Measurements from ENCODE around the gene MATK. TPM values are rescaled to one million over a fixed set of nuclear protein-coding genes. Genes with fewer than 3 reads are reported as not detected.

The MATK gene
- total RNA-seq, 1 experiment from 2014 or later: 28.3 TPM

DNA sequence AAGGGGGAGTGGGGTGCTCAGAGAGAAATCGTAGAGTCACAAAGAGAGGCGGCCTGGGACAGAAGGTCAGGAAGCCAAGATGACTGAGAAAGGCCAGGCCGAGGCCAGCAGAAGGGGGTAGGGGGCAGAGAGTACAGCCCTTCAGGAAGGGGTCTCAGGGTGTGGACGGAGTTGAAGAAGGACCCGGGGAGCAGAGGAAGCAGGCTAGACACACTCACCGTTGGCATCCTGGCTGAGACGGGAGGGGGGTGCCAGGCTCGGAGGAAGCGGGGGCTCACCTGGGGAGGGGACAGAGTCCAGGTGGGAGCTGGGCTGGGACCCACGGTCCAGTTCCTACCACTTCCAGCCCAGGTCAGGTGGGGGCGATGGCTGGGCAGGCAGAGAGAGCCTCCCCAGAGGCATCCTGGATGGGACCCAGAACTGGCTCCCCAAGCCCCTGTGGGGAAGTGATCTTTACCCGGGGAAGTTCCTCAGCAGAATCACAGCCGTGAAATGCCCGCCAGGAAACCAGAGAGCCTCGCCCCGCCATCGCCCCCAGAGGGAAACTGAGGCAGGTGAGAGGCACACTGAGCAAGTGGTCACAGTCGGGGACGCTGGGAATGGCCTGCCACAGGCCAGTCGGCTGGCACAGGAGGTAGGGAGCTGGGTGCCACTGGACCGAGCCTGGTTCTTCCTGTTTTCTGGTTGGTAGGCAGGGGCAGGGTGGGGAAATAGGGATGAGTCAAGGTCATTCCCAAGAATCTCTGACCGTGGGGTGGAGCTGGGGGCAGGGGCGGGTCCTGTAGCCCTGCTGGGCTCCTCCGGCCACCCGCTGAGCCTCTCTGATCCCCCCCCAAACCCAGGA is 1.4 kb downstream of the MATK start (continued):
- TF ChIP-seq NR3C1 (CRISPR knock-in tag; conservative IDR thresholded peaks at IDR 0.05; ENCODE audit: low read depth): no peak
- no peak for TF ChIP-seq ZBTB21 (CRISPR knock-in tag; IDR thresholded peaks at IDR 0.05; ENCODE audit: borderline replicate concordance)
- no peak for TF ChIP-seq NFYB (CRISPR knock-in tag; conservative IDR thresholded peaks at IDR 0.05; ENCODE audit: low read depth)

DNA sequence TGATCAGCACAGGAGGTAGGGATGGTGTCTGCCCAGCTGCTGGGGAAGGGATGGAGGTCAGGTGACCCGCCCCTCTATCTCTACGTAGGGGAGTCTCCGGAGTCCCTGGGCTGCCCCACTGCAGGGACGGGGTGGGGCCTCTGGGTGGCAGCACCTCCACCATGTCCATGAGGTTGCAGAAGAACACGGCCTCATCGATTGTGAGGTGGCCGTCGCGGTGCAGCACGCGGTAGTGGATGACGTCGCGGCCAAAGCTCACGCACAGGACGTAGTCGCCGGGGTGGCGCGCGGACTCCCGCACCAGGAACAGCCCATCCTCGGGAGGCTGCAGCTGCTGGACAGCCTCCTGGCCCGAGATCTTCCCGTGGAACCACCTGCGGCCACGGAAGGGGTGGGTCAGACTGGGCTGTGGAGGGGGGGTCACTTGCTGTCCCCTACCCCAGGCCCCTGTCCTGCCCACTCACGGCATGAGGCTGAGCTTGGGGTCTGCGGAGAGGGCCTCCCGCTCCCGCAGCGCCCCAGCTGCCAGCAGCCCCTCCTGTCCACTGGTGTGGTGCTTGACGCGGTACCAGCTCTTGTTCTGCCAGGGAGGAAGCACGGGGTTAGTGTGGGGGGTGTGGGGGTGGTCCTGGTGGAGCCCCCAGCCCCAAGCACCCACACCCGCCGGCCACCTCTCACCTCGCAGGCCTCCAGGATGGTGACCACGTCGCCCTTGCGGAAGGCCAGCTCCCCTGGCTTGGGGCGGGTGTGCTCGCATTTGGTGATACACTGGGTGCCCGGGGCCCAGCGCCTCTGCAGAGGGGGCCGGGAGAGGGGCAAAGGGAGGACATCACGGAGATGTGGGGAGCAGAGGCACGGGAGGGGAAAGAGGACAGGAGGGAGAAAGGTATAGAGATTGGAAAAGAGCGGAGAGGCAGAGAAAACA is 2.3 kb downstream of the MATK start:
- peaks cover 21% of the 10 kb centered on the region for H3K36me3 Mint-ChIP-seq
- POLR2A ChIA-PET: no interaction called here
- peak overlapping the region; percentile 75 for H3K4me3 Mint-ChIP-seq
- DNase-seq (ENCODE audit: low spot score) (peak; percentile 75), ATAC-seq (peak; percentile 80)
- H3K27ac Mint-ChIP-seq: no peak overlapping the region
- H3K9me3 Mint-ChIP-seq: peaks cover 18% of the 10 kb centered on the region
- H3K27me3 Mint-ChIP-seq (ENCODE audit: low read depth): peaks cover 17% of the 10 kb centered on the region
- peaks cover 7% of the 10 kb centered on the region for H3K4me1 Mint-ChIP-seq
- TF ChIP-seq, protein P1, sequence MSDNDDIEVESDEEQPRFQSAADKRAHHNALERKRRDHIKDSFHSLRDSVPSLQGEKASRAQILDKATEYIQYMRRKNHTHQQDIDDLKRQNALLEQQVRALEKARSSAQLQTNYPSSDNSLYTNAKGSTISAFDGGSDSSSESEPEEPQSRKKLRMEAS (CRISPR knock-in tag; IDR thresholded peaks at IDR 0.05): peak; percentile 91
- TF ChIP-seq ZNF281 (CRISPR knock-in tag; IDR thresholded peaks at IDR 0.05) (peak; percentile 62; the same call in 1 of the 2 replicates), ATF3 (CRISPR knock-in tag; conservative IDR thresholded peaks at IDR 0.05) (no peak), GABPB1 (CRISPR knock-in tag; IDR thresholded peaks at IDR 0.05) (no peak), E2F1 (CRISPR knock-in tag; IDR thresholded peaks at IDR 0.05) (0 out of 2 replicates have a peak, but pooled peaks have one; percentile 29), ETV6 (CRISPR knock-in tag; IDR thresholded peaks at IDR 0.05) (0 out of 2 replicates have a peak, but pooled peaks have one; percentile 25), TP53 (CRISPR knock-in tag; IDR thresholded peaks at IDR 0.05) (no peak)
- TF ChIP-seq, protein P2, sequence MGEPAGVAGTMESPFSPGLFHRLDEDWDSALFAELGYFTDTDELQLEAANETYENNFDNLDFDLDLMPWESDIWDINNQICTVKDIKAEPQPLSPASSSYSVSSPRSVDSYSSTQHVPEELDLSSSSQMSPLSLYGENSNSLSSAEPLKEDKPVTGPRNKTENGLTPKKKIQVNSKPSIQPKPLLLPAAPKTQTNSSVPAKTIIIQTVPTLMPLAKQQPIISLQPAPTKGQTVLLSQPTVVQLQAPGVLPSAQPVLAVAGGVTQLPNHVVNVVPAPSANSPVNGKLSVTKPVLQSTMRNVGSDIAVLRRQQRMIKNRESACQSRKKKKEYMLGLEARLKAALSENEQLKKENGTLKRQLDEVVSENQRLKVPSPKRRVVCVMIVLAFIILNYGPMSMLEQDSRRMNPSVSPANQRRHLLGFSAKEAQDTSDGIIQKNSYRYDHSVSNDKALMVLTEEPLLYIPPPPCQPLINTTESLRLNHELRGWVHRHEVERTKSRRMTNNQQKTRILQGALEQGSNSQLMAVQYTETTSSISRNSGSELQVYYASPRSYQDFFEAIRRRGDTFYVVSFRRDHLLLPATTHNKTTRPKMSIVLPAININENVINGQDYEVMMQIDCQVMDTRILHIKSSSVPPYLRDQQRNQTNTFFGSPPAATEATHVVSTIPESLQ (CRISPR knock-in tag; IDR thresholded peaks at IDR 0.05): no peak
- TF ChIP-seq, protein P3, sequence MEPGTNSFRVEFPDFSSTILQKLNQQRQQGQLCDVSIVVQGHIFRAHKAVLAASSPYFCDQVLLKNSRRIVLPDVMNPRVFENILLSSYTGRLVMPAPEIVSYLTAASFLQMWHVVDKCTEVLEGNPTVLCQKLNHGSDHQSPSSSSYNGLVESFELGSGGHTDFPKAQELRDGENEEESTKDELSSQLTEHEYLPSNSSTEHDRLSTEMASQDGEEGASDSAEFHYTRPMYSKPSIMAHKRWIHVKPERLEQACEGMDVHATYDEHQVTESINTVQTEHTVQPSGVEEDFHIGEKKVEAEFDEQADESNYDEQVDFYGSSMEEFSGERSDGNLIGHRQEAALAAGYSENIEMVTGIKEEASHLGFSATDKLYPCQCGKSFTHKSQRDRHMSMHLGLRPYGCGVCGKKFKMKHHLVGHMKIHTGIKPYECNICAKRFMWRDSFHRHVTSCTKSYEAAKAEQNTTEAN (CRISPR knock-in tag; IDR thresholded peaks at IDR 0.05): no peak
- TF ChIP-seq, protein P4, sequence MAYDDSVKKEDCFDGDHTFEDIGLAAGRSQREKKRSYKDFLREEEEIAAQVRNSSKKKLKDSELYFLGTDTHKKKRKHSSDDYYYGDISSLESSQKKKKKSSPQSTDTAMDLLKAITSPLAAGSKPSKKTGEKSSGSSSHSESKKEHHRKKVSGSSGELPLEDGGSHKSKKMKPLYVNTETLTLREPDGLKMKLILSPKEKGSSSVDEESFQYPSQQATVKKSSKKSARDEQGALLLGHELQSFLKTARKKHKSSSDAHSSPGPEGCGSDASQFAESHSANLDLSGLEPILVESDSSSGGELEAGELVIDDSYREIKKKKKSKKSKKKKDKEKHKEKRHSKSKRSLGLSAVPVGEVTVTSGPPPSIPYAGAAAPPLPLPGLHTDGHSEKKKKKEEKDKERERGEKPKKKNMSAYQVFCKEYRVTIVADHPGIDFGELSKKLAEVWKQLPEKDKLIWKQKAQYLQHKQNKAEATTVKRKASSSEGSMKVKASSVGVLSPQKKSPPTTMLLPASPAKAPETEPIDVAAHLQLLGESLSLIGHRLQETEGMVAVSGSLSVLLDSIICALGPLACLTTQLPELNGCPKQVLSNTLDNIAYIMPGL (CRISPR knock-in tag; IDR thresholded peaks at IDR 0.05): 0 out of 2 replicates have a peak, but pooled peaks have one; percentile 30
- TF ChIP-seq, protein P5, sequence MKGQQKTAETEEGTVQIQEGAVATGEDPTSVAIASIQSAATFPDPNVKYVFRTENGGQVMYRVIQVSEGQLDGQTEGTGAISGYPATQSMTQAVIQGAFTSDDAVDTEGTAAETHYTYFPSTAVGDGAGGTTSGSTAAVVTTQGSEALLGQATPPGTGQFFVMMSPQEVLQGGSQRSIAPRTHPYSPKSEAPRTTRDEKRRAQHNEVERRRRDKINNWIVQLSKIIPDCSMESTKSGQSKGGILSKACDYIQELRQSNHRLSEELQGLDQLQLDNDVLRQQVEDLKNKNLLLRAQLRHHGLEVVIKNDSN (CRISPR knock-in tag; IDR thresholded peaks at IDR 0.05): peak; percentile 73; the same call in 1 of the 2 replicates
- TF ChIP-seq, protein P6, sequence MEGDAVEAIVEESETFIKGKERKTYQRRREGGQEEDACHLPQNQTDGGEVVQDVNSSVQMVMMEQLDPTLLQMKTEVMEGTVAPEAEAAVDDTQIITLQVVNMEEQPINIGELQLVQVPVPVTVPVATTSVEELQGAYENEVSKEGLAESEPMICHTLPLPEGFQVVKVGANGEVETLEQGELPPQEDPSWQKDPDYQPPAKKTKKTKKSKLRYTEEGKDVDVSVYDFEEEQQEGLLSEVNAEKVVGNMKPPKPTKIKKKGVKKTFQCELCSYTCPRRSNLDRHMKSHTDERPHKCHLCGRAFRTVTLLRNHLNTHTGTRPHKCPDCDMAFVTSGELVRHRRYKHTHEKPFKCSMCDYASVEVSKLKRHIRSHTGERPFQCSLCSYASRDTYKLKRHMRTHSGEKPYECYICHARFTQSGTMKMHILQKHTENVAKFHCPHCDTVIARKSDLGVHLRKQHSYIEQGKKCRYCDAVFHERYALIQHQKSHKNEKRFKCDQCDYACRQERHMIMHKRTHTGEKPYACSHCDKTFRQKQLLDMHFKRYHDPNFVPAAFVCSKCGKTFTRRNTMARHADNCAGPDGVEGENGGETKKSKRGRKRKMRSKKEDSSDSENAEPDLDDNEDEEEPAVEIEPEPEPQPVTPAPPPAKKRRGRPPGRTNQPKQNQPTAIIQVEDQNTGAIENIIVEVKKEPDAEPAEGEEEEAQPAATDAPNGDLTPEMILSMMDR (IDR thresholded peaks at IDR 0.05): peak; percentile 66
- TF ChIP-seq, protein P7, sequence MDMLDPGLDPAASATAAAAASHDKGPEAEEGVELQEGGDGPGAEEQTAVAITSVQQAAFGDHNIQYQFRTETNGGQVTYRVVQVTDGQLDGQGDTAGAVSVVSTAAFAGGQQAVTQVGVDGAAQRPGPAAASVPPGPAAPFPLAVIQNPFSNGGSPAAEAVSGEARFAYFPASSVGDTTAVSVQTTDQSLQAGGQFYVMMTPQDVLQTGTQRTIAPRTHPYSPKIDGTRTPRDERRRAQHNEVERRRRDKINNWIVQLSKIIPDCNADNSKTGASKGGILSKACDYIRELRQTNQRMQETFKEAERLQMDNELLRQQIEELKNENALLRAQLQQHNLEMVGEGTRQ (CRISPR knock-in tag; IDR thresholded peaks at IDR 0.05): peak; percentile 76
- CTCF ChIA-PET: interaction anchor here (0.7 to 2.7 kb wide), 18 partner anchors 9 to 204 kb away, joined by 3 to 17 read pairs (median 6); partner anchors contain the start of genes APBA3, DAPK3, MRPL54 and RAX2
